ENCODE measurements around the gene RFFL. TPM values are rescaled to one million over a fixed set of nuclear protein-coding genes. Genes with fewer than 3 reads are reported as not detected.

The RFFL gene
- total and polyA plus RNA-seq, 9 of the 15 experiments (the other 6 are each of a cell fraction or from before 2014, with no cell fraction given), result 3.4 to 18.1 (median 12.8) TPM

- TF ChIP-seq, protein P1, sequence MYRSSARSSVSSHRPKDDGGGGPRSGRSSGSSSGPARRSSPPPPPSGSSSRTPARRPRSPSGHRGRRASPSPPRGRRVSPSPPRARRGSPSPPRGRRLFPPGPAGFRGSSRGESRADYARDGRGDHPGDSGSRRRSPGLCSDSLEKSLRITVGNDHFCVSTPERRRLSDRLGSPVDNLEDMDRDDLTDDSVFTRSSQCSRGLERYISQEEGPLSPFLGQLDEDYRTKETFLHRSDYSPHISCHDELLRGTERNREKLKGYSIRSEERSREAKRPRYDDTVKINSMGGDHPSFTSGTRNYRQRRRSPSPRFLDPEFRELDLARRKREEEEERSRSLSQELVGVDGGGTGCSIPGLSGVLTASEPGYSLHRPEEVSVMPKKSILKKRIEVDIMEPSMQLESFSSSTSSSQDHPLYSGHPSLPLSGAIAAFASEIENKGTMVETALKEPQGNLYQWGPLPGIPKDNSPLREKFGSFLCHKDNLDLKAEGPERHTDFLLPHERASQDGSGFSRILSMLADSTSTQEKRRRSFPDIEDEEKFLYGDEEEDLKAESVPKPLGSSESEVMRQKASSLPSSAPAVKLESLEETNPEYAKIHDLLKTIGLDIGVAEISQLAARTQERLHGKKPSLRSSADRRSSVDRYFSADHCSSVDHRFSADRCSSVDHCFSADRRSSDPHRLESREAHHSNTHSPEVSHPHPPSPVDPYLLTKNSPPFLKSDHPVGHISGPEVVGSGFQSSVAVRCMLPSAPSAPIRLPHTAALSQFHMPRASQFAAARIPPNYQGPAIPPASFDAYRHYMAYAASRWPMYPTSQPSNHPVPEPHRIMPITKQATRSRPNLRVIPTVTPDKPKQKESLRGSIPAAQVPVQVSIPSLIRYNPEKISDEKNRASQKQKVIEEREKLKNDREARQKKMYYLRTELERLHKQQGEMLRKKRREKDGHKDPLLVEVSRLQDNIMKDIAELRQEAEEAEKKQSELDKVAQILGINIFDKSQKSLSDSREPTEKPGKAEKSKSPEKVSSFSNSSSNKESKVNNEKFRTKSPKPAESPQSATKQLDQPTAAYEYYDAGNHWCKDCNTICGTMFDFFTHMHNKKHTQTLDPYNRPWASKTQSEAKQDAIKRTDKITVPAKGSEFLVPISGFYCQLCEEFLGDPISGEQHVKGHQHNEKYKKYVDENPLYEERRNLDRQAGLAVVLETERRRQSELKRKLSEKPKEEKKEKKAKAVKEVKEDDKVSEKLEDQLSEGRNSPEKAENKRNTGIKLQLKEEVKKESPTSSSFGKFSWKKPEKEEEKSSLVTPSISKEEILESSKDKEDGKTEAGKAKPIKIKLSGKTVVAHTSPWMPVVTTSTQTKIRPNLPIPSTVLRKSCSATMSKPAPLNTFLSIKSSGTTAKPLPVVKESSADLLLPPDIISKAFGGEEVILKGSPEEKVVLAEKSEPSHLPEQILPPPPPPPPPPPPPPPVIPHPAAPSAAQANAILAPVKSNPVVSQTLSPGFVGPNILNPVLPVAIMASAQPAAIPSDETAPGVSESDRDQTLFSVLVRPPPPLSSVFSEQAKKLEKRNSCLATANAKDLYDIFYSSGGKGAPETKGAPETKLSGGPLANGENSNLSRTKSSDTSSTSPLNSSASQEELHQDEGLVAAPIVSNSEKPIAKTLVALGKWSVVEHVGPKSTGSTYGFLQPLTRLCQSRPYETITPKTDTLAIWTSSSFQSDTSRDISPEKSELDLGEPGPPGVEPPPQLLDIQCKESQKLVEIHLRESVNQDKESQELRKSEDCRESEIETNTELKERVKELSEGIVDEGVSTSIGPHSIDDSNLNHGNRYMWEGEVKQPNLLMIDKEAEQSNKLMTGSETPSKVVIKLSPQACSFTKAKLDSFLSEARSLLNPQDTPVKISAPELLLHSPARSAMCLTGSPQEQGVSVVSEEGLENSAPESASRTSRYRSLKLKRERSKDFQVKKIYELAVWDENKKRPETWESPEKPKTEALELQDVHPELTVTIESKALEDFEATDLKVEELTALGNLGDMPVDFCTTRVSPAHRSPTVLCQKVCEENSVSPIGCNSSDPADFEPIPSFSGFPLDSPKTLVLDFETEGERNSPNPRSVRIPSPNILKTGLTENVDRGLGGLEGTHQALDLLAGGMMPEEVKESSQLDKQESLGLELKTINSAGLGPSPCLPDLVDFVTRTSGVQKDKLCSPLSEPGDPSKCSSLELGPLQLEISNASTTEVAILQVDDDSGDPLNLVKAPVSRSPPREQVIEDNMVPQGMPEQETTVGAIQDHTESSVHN (IDR thresholded peaks at IDR 0.05; ENCODE audit: borderline replicate concordance in 1 of 2, low read depth in 1 of 2), result no peak
- TF ChIP-seq ADNP (tag; IDR thresholded peaks at IDR 0.05) (no peak), CTBP1 (IDR thresholded peaks at IDR 0.05; ENCODE audit: borderline replicate concordance) (no peak), PTBP1 (IDR thresholded peaks at IDR 0.05; ENCODE audit: low read depth, low read length) (no peak), MTF1 (CRISPR knock-in tag; IDR thresholded peaks at IDR 0.05; ENCODE audit: borderline replicate concordance) (no peak), PHB (CRISPR knock-in tag; IDR thresholded peaks at IDR 0.05) (no peak), YBX1 (IDR thresholded peaks at IDR 0.05) (no peak), ZNF354B (CRISPR knock-in tag; IDR thresholded peaks at IDR 0.05) (no peak), SFPQ (IDR thresholded peaks at IDR 0.05; ENCODE audit: low read depth, low read length) (no peak), SMARCC2 (IDR thresholded peaks at IDR 0.05; ENCODE audit: low read depth) (no peak), STAT5B (CRISPR knock-in tag; IDR thresholded peaks at IDR 0.05) (no peak), ARID2 (IDR thresholded peaks at IDR 0.05) (no peak), PHB2 (IDR thresholded peaks at IDR 0.05; ENCODE audit: low read depth) (no peak), TAF1 (IDR thresholded peaks at IDR 0.05; ENCODE audit: control insufficient read depth, extremely low read depth, insufficient read depth, low read length, severe bottlenecking) (no peak)
- TF ChIP-seq, protein P2, sequence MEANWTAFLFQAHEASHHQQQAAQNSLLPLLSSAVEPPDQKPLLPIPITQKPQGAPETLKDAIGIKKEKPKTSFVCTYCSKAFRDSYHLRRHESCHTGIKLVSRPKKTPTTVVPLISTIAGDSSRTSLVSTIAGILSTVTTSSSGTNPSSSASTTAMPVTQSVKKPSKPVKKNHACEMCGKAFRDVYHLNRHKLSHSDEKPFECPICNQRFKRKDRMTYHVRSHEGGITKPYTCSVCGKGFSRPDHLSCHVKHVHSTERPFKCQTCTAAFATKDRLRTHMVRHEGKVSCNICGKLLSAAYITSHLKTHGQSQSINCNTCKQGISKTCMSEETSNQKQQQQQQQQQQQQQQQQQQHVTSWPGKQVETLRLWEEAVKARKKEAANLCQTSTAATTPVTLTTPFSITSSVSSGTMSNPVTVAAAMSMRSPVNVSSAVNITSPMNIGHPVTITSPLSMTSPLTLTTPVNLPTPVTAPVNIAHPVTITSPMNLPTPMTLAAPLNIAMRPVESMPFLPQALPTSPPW (CRISPR knock-in tag; IDR thresholded peaks at IDR 0.05), result no peak
- TF ChIP-seq, protein P3, sequence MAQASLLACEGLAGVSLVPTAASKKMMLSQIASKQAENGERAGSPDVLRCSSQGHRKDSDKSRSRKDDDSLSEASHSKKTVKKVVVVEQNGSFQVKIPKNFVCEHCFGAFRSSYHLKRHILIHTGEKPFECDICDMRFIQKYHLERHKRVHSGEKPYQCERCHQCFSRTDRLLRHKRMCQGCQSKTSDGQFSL (CRISPR knock-in tag; IDR thresholded peaks at IDR 0.05), result no peak
- TF ChIP-seq, protein P3 (tag; IDR thresholded peaks at IDR 0.05), result no peak
These were observed 12.3 kb downstream of the RFFL start (continued) for GRCh38 chr17:35051183-35051578.

Measured in K562 (cell line).